ENCODE data around the gene TBC1D16.
A peak's percentile ranks its signal among the peaks of the same experiment; 100 is the strongest.

TBC1D16 gene

DNA sequence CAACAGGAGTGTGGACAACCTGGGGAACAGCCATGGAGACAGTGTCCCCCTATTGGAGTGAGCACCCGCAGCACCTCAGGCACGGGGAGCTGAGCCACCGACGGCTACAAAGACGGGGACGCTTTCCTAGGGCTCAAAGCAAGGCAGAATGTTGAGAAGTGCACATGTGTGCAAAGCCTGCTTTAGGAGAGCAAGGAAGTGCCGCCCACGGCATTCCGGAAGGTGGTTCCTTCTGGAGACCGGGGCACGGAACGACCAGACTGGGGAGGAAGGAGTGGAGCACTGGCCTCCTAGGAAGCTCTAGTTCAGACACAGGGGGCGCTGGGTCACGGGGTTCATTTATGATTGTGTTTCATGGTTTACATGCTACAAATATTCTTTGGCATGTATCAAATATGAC lies 52.2 kb downstream of the TBC1D16 start:
- H3K27ac ChIP-seq, result no peak overlapping the region
- TF ChIP-seq CTCF (conservative IDR thresholded peaks at IDR 0.05), result no peak

DNA sequence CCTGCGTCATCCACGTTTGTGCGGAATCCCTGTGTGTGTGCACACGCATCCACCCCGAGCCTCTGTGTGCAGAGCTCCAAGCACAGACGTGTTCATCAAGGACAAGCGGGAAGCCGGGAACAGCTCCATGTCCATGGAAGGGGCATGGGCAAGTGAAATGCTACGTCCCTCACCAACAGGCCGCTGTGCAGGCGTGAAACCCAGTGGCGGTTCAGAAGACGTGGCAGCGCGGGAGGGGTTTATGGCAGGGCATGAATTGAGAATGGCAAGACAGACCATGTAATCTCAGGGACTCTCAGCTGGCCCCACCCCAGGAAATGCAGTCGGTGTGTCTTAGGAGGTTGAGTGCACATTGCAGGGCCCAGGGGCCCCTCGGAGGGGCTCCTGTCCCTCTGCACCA lies 52.7 kb downstream of the TBC1D16 start:
- TF ChIP-seq CTCF (conservative IDR thresholded peaks at IDR 0.05), result no peak
- no peak overlapping the region for H3K27ac ChIP-seq

GRCh38 chr17:79981661-79982101 lies 54.0 kb downstream of the TBC1D16 start:
- TF ChIP-seq CTCF (conservative IDR thresholded peaks at IDR 0.05), result no peak
- H3K27ac ChIP-seq, result no peak overlapping the region

DNA sequence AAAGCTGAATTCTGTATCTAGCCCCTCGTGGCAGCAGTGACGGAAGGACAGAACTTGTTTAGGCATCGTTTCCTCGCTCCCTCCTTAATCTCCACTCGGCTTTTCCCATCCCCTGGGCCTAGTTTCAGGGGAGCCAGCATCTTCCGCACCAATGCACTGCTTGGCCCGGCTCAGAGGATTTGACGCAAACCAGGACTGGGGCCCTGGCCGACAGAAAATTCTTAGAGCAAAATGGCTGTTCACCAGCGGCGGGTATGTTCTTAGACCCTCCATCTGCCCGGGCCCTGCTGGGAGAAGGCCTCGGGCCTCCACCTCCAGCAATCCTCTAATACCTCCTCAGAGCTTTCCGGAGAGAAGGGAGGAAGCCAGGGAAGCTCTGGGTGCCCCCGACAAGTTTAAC lies 54.6 kb downstream of the TBC1D16 start:
- no peak for TF ChIP-seq CTCF (conservative IDR thresholded peaks at IDR 0.05)
- no peak overlapping the region for H3K27ac ChIP-seq

DNA sequence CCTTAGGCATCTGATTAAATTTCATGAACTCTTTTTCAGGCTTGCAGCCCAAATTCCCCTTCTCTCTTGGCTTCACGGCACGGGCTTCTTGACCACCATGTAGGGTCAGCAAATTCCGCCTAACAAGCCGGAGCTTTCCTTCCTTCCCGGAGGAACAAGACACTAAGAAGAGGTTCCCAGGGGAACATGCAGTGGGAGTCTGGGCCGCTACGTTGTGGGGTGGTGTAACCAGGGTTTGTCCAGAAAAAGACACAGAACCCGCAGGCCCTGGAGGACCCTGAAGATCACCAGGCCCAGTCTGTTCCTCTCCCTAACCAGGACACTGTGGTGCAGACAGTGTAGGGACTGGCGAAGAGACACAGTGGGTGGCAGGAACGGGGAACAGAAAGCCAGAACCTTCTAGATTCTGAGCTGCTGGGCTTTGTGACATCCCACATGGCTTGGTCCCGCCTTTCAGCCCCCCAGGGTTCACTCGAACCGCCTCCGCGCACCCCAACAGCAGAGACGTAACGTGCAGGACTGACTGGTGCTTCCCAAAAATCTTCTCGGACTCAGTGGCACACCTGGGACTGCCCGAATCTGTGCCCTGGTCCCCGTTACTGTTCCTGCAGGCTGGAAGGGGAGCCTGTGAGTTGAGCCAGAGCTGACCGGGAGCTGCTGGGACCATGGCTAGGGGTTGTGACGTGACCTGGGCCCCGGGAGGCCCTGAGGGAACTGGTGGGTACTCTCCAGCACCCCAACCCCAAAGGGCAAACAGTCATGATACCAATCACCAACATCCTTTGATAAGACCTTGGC lies 55.2 kb downstream of the TBC1D16 start:
- H3K27ac ChIP-seq, result peak overlapping the region; percentile 59

GRCh38 chr17:79979816-79980215 lies 55.9 kb downstream of the TBC1D16 start:
- peak overlapping the region; percentile 59 for H3K27ac ChIP-seq
- no peak for TF ChIP-seq CTCF (conservative IDR thresholded peaks at IDR 0.05)

More for the DNA sequence above, 55.2 kb downstream of the TBC1D16 start:
- TF ChIP-seq CTCF (conservative IDR thresholded peaks at IDR 0.05), result no peak

DNA sequence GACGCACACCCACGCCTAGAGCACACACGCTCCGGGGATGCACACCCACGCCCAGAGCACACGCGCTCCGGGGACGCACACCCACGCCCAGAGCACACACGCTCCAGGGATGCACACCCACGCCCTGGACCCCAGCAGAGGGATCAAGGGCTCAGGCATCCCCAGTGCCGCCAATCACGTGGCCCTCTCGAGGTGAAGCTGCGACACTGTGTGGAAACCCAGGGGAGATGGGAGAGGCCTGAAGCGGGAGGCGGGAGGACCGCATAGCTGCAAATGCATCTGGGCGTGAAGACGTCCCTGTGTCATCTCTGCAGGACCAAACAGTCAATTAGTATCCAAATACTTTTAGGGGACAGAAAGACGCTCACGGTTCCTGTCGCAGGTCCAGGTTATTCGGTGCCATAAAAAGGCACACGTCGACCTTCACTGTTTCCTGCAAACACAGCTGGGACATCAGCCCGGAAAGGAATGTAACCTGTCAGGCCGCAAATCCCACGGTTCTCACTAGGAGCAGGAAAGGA lies 56.4 kb downstream of the TBC1D16 start:
- peak overlapping the region; percentile 59 for H3K27ac ChIP-seq
- TF ChIP-seq CTCF (conservative IDR thresholded peaks at IDR 0.05), result no peak
